Smooth muscle cell of trachea (primary cell): ENCODE results near the gene ANKRD22. TPM values are rescaled to one million over a fixed set of nuclear protein-coding genes. Genes with fewer than 3 reads are reported as not detected.

ENCODE experiments used
- total RNA-seq: library from RNA; depleted of rRNA; stranded (reverse); fragments of >200 nt; gene quantifications from 2 replicates; pipeline ENCODE4 v1.2.1, GENCODE V29; 2014

ANKRD22 gene
- total RNA-seq: not detected in 2 replicates

DNA sequence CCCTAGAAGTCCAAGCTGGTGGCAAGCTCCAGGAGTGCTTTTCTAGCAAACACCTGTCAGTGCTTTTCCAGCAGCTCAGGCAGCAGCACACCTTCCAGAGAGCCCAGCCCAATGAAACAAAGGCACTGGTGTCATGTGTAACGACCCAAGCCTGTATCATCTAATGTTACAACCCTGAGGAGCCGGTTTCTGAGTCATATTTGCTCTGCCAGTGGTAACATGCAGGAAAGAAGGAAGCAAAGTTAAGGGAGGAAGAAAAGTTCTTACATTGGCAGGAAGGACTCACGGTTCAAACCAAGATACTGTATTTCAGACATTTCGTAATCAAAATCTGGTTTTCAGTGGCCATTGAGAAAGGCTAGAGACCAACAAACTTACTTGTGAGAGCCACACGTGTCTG, at the start of gene ANKRD22:
TSS of gene ANKRD22 (minus strand) at position 139 of the 400 bp plus-strand sequence. CDS start 237 bp downstream, outside the sequence.

DNA sequence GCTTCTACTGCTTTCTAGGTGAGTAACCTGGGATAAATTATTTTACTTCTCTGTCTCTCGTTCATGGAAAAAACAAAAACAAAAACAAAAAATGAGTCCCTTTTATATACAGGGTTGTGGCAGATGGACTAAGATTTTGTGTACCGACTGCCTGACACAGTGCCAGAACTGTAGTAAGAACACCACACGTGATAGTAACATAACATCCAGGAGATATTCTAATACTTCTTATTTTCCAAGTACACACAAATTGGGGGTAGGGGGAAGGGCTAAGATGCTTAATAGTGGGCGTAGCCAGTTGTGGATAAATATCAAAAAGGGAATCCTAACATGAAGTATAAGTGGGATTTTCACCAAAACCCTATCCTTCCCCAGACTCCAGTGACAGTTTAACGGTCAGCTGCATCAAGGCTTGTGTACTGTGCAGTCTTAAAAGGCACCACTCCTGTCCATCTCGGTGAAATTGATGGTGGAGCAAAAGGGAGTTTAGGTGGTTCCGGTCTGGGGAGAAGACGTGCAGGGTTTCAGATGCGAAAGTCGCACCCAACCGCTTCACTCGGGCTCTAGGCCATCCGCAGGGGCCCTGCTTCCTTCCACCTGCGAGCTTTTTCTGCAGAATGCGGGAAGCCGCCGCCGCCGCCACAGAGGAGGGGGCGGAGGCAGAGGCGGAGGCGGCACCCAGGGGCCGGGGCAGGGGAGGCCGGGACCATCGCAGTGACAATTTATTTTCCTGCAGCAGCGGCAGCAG, 28.1 kb upstream of the ANKRD22 start, which contains the start of gene STAMBPL1:
TSS of gene STAMBPL1 (plus strand) at position 712 of the 748 bp plus-strand sequence. CDS start 21,464 bp downstream, outside the sequence.

DNA sequence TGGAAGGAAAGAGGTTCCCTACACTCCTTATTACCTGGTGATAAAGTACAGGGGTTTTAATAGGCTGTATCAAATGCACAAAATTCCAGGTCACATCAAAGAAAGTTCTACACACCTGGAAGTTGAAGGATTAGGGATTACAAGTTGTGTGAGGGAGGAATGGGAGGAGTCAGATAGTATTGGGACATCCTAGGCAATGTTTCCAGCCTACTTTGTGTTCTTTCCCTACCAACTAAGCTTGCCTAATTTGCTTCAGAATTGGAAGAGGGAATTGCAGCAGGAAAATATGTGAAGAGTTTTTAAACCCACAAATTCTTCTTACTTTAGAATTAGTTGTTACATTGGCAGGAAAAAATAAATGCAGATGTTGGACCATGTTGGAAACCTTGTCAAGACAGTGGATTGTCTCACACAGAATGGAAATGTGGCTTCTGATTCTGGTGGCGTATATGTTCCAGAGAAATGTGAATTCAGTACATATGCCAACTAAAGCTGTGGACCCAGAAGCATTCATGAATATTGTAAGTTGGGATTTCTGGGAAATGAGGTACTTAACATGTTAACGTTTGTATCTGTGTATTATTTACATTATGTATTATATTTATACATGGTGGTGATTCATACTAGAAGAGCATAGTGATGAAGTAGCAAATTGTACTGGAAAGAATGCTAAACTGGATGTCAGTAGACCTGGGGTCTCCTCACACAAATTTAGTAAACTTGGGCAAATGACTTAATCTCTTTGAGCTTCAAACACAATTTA, 48.9 kb downstream of the ANKRD22 start, which contains the start of gene LIPM:
TSS of gene LIPM (plus strand) at position 208 of the 763 bp plus-strand sequence. CDS start at position 375, 167 bp downstream.

Other genes starting within 250 kb of the ANKRD22 start
- 0.29 TPM in 1 of 2 replicates, not detected in the other for gene LIPF, start 187.4 kb downstream of the ANKRD22 start, total RNA-seq
- gene LIPK, start 145.6 kb downstream of the ANKRD22 start, total RNA-seq: not detected in 2 replicates
- gene LIPN, start 91.8 kb downstream of the ANKRD22 start, total RNA-seq: not detected in 2 replicates
- gene LIPM, start 49.1 kb downstream of the ANKRD22 start, total RNA-seq: not detected in 2 replicates
- gene STAMBPL1, start 28.4 kb upstream of the ANKRD22 start, total RNA-seq: 33.2 and 49.3 TPM in 2 replicates
- 85.4 and 186 TPM in 2 replicates for gene ACTA2, start 100.9 kb upstream of the ANKRD22 start, total RNA-seq
- 80.9 and 85.7 TPM in 2 replicates for gene FAS, start 139.0 kb upstream of the ANKRD22 start, total RNA-seq